IPS-18c (cell line): ENCODE data around the gene CNOT3.

ENCODE experiments used
- H3K4me3 ChIP-seq: 2 replicates; pipeline ENCODE4 v1.7.0; 2013; ENCODE audit warnings: low read depth, mild to moderate bottlenecking, low read length, moderate library complexity; ENCODE audit not compliant: insufficient read depth
- H3K9me3 ChIP-seq: one replicate; pipeline ENCODE4 v1.6.1; 2013; ENCODE audit warnings: mild to moderate bottlenecking, low read length, moderate library complexity; ENCODE audit not compliant: control insufficient read depth, insufficient read depth

The CNOT3 gene

DNA sequence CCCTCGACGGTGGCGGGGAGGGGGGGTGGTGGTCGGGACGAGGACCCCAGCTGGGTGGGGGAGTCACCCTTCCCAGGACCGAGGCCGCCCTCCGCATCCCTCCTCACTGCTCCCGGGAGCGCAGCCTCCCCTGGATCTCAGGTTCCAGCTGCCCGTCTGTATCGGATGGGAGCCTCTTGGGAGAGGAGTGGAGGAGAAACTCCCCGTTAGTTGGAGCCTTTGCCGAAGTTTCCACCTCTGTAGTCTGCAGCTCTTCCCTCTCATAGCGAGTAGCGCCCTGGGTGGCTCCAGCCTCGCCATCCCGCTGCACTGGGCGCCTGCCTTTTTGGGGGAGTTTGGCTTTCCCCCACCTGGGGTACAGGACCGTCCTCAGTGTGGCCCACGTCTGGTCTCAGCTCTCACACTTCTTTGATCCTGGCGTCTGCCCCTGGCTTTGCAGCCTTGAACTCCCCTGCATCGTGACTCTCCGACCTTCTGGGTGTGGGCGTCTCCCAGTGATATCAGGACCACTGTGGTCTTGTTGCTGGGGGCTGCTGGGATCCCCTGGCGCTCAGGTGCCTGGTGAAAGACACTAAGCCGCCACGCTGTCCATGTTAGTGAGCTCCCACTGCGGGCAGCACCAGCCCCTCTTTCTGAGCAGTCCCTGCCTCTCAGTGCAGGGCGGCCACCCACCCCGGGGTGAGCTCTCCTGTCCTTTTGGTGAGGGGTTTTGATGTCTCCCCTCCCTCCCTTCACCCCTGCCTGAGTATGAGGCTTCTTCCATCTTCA, 1.1 kb downstream of the CNOT3 start:
- H3K4me3 ChIP-seq, result peak overlapping the region; percentile 77

GRCh38 chr19:54141356-54141755, 3.8 kb downstream of the CNOT3 start:
- H3K9me3 ChIP-seq, result peaks cover 2% of the 10 kb centered on the region
- no peak overlapping the region for H3K4me3 ChIP-seq

More for the DNA sequence above, 1.1 kb downstream of the CNOT3 start:
- no peaks in the 10 kb centered on the region for H3K9me3 ChIP-seq

DNA sequence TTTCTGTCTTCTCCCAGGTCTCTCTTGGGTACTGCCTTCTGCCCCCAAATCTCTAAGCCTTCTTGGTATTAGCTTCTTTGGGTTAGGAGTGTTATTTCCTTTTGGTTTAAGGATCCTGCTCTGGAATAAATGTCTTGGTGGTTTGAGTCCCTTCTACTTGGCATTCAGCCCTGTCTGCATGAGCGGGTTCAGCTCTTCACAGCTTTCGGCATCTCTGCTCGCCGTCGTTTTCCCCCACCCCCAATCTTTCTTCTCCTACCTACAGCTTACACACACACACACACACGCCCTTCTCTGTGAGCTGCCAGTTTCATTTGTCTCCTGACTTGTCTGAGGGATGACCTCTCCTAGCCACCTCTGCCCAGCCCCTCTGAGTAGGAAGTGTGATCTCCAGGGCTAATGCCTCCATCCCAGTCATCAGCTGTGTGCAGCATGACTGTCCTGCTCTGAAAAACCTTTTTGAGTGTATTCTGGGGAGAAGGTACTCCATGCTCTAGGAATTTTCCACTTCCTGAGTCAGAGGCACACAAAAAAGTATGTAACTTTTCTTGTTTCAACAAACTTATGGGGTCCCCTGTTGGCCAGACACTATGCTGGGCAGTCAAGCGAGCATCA, 4.7 kb downstream of the CNOT3 start:
- Histone ChIP-seq H3K4me3 (no peak overlapping the region), H3K9me3 (peaks cover 3% of the 10 kb centered on the region)

- H3K9me3 ChIP-seq, result peaks cover 3% of the 10 kb centered on the region
- no peak overlapping the region for H3K4me3 ChIP-seq
Measured at GRCh38 chr19:54145541-54146158, 8.1 kb downstream of the CNOT3 start.

DNA sequence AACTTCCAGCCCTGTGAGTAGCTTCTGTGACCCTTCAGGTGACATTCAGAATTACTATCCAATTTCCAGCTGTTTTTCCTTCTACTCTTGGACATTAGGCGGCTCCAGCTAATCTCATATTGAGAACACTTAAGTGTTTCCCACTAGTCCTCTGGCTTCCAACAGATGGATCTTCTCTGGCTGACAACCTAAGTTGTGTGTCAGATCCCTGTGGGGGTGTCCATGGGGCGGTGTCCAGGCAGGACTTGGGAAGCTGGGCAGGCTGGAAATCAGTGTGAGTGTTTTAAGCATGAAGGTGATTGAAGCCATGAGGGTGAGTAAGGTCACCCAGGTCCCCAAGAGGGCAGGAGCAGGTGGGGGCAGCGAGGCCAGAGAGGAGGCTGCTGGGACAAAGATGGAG, 10.1 kb downstream of the CNOT3 start:
- H3K4me3 ChIP-seq, result no peak overlapping the region

DNA sequence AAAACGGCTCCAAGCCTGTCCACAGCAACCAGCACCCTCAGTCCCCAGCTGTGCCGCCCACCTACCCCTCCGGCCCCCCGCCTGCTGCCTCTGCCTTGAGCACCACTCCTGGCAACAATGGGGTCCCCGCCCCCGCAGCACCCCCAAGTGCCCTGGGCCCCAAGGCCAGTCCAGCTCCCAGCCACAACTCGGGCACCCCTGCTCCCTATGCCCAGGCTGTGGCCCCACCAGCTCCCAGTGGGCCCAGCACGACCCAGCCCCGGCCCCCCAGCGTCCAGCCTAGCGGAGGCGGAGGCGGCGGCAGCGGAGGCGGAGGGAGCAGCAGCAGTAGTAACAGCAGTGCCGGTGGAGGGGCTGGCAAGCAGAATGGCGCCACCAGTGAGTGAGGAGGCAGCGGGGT, 10.6 kb downstream of the CNOT3 start:
- Histone ChIP-seq H3K4me3 (no peak overlapping the region), H3K9me3 (peaks cover 3% of the 10 kb centered on the region)

More for the DNA sequence above, 10.1 kb downstream of the CNOT3 start:
- peaks cover 3% of the 10 kb centered on the region for H3K9me3 ChIP-seq

GRCh38 chr19:54149021-54149812, 11.7 kb downstream of the CNOT3 start:
- H3K9me3 ChIP-seq, result peaks cover 3% of the 10 kb centered on the region

DNA sequence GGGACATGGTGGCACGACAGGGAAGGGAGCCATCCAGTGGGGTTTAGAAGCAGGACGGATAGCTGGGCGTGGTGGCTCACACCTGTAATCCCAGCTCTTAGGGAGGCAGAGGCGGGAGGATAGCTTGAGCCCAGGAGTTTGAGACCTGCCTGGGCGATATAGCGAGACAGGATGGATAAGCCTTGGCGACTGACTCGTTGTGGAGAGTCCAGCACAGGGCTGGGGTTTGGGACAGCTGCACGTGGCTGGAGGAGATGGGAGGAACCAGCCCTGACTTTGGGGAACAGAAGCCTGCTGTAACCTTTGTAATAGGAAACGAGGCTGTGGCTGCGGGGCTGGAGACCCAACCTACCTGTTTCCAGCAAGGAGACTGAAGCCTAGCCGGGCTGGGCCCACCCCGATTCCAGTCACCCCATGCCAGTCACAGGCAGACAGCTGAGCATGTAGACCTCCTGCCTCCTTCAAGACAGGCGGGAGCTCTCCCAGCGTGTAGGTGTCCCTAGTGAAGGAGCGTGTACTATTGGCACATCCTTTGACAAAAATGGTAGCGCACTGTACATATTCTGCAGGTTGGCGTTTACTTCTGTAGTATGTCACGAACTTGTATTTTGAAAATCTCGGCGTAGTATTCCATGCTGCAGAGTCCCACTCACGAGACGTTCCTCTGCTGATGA, 13.9 kb downstream of the CNOT3 start:
- Histone ChIP-seq H3K4me3 (no peak overlapping the region), H3K9me3 (no peaks in the 10 kb centered on the region)

More at GRCh38 chr19:54149021-54149812, 11.7 kb downstream of the CNOT3 start:
- H3K4me3 ChIP-seq, result no peak overlapping the region

DNA sequence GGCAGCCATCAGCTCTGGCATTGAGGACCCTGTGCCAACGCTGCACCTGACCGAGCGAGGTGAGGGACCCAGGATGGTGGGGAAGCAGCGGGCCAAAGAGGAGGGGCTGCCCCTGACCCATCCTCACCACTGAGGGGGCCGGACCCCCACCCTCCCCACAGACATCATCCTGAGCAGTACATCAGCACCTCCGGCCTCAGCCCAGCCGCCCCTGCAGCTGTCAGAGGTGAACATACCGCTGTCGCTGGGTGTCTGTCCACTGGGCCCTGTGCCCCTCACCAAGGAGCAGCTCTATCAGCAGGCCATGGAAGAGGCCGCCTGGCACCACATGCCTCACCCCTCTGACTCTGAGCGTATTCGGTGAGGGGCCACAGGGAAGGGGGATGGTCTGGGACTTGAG, 14.7 kb downstream of the CNOT3 start:
- H3K4me3 ChIP-seq, result no peak overlapping the region
- no peaks in the 10 kb centered on the region for H3K9me3 ChIP-seq

DNA sequence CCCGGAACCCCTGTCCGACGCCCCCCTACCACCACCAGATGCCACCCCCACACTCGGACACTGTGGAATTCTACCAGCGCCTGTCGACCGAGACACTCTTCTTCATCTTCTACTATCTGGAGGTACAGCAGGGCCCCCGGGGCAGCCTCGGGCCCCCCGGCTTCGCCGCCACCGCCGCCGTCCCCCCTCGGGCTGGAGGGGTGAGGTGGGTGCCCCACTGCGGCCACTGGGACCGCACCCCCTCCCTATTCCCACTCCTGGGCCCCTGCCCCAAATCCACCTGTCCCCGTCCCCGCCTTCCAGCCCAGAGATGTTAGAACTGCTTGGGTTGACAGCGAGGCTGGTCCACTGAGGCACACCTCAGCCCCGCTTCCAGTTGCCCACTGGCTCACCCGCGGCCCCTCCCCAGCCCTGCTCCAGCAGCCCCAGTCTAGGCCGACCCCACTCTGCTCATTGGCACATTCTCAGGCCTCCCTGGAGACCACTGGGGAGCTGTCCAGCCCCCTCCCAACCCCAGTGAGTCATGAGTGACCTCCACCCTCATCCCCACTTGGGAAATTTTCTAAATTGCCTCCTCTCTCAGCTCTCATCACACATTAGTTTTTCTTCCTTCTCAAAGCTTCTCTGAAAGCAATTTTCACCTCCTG, 15.4 kb downstream of the CNOT3 start:
- no peak overlapping the region for H3K4me3 ChIP-seq
- no peaks in the 10 kb centered on the region for H3K9me3 ChIP-seq

DNA sequence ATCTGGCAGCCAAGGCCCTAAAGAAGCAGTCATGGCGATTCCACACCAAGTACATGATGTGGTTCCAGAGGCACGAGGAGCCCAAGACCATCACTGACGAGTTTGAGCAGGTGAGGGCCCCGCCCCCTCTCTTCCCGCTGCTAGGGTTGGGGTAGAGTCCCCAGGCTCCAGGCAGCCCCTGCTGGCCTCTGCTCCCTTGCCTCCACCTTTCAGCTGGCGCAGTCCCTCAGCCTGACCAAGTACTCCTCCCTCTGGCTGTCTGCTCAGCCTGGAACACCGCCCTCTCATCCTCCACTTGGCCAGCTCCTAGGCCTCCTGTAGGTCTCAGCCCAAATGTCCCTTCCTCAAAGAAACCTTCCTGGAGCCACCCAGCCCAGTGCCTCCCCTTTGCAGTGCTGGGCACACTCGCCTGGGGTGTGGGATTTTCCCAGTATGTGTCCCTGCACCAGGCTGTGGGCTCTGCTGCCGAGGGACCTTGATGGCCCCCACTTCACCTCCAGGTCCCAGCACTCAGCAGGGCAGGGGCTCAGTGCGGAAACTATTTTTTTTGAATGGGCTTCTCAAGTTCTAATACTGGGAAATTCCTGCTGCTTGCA, 16.3 kb downstream of the CNOT3 start:
- no peaks in the 10 kb centered on the region for H3K9me3 ChIP-seq

DNA sequence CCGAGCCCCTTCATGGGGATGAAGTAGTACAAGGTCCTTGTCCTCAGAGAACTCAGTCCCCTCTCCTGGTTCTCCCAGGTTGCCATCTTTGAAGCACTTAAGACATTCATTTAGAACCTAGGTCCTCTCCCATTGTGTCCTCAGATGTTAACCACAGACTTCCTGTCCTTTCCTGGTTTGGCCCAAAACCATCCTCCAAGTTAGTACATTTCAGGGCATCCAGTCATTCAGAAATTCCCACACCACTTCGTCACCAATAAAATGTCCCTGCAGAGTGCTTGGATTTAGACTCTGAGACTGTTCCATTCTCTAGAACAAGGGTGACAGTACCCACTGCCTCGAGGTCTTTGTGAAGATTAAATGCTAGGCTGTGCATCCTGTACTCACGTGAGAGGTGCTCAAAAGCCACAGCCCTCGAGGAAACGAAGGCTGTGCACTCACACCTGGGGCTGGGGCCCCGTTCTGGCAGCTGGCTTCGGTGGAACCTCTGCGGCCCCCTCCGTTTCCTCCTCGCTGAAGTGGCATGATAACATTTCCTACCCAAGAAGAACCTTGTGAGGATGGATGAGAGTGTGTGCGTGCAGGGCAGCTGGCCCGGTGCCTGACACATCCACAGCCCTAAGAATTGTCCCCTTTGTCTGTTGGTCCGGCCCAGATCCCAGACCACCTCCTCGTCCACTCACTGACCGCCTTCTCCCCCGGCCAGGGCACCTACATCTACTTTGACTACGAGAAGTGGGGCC, 17.2 kb downstream of the CNOT3 start:
- H3K4me3 ChIP-seq, result no peak overlapping the region
- no peaks in the 10 kb centered on the region for H3K9me3 ChIP-seq

More for the DNA sequence above, 16.3 kb downstream of the CNOT3 start:
- H3K4me3 ChIP-seq, result no peak overlapping the region

DNA sequence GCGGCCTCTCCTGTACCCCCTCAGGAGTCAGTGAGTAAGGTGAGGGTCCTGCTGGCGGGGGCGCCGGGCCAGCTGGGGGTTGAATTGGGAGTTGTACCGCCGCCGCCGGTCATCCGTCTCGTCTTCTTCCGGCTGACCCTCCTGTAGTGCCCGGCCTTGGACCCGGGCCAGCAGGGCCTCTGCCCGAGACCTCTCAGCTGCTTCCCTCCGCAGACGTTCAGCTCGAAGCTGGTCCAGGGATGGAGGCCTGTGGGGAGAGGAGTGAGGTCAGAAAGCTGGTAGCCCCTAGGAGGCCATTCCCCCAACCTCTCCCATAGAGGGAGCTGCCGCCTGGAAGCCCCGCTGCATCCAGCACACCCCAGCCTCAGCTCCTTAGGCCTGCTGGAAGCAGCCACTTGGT, 18.1 kb downstream of the CNOT3 start:
- no peaks in the 10 kb centered on the region for H3K9me3 ChIP-seq

GRCh38 chr19:54156490-54156889, 18.9 kb downstream of the CNOT3 start:
- H3K9me3 ChIP-seq, result no peaks in the 10 kb centered on the region
- H3K4me3 ChIP-seq, result no peak overlapping the region

More for the DNA sequence above, 18.1 kb downstream of the CNOT3 start:
- no peak overlapping the region for H3K4me3 ChIP-seq

DNA sequence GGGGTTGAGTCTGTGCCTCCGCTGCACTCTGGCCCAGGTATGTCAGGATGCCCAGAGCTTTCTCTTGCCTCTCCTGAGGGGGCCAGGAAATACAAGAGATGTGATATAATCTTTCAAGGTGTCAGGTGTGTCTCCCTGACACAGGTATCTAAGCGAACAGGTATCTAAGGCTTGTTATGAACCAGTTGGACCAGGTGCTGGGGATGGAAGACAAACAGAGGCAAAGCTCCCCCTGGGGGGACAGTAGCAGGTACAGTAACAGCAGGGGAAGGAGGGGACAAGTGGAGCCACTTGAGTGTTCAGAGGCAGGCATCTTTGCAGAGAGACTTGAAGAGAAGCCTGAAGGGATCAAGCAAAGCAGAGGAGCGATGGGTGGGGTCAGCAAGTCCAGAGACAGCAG, 19.4 kb downstream of the CNOT3 start:
- Histone ChIP-seq H3K4me3 (no peak overlapping the region), H3K9me3 (no peaks in the 10 kb centered on the region)
